Mesendoderm (in vitro differentiated cells): Measurements from ENCODE around the gene AMY2A. TPM values are rescaled to one million over a fixed set of nuclear protein-coding genes. Genes with fewer than 3 reads are reported as not detected.
"Not testable (repeated sequence)": the region's sequence is repeated elsewhere in the genome, so short reads cannot be mapped to it uniquely, and the experiment has no call there.

Source experiments
- DNase-seq: peaks from one replicate; pipeline ENCODE4 v3.0.0; 2013
- H2AK5ac ChIP-seq: 2 replicates; pipeline ENCODE4 v1.6.1; 2013; ENCODE audit warnings: low read length, inconsistent platforms
- H2BK120ac ChIP-seq: 2 replicates; pipeline ENCODE4 v1.6.1; 2013; ENCODE audit warnings: low read depth, mild to moderate bottlenecking, low read length, moderate library complexity, mixed read lengths
- H2BK15ac ChIP-seq: replicated peaks from 2 replicates; pipeline ENCODE4 v1.6.1; 2013; ENCODE audit warnings: low read depth, mild to moderate bottlenecking, moderate library complexity
- H2BK5ac ChIP-seq: 2 replicates; pipeline ENCODE4 v1.6.1; 2013; ENCODE audit warnings: low read length, inconsistent platforms
- H3K18ac ChIP-seq: 2 replicates; pipeline ENCODE4 v1.6.1; 2013; ENCODE audit warnings: mild to moderate bottlenecking, low read length, mixed read lengths
- H3K23ac ChIP-seq: one replicate; pipeline ENCODE4 v1.6.1; 2013; ENCODE audit warnings: low read length
- H3K27ac ChIP-seq: 2 replicates; pipeline ENCODE4 v1.5.1; 2013; ENCODE audit warnings: low read depth, mild to moderate bottlenecking, inconsistent platforms, low read length, moderate library complexity
- H3K27me3 ChIP-seq: 2 replicates; pipeline ENCODE4 v1.6.1; 2013; ENCODE audit warnings: low read length, control low read depth, mild to moderate bottlenecking, inconsistent platforms; ENCODE audit not compliant: insufficient read depth, poor library complexity
- H3K36me3 ChIP-seq: 2 replicates; pipeline ENCODE4 v1.6.1; 2013; ENCODE audit warnings: low read length, inconsistent platforms; ENCODE audit not compliant: control insufficient read depth, insufficient read depth
- H3K4ac ChIP-seq: one replicate; pipeline ENCODE4 v1.6.1; 2013; ENCODE audit warnings: low read depth, mild to moderate bottlenecking, low read length, moderate library complexity
- H3K4me1 ChIP-seq: 2 replicates; pipeline ENCODE4 v1.6.1; 2013; ENCODE audit warnings: low read depth, low read length, inconsistent platforms; ENCODE audit not compliant: control insufficient read depth
- H3K4me2 ChIP-seq: 2 replicates; pipeline ENCODE4 v1.6.1; 2013; ENCODE audit warnings: low read length
- H3K4me3 ChIP-seq: 2 replicates; pipeline ENCODE4 v1.5.1; 2013; ENCODE audit warnings: mild to moderate bottlenecking, low read length
- H3K56ac ChIP-seq: one replicate; pipeline ENCODE4 v1.6.1; 2013; ENCODE audit warnings: low read length
- H3K79me1 ChIP-seq: 2 replicates; pipeline ENCODE4 v1.6.1; 2013; ENCODE audit warnings: low read length, inconsistent platforms
- H3K79me2 ChIP-seq: 2 replicates; pipeline ENCODE4 v1.6.1; 2013; ENCODE audit warnings: mild to moderate bottlenecking, low read length; ENCODE audit not compliant: control insufficient read depth, insufficient read depth
- H3K9ac ChIP-seq: 2 replicates; pipeline ENCODE4 v1.6.1; 2013; ENCODE audit warnings: low read length, inconsistent platforms
- H4K5ac ChIP-seq: one replicate; pipeline ENCODE4 v1.6.1; 2013; ENCODE audit warnings: low read length
- H4K8ac ChIP-seq: one replicate; pipeline ENCODE4 v1.6.1; 2013; ENCODE audit warnings: low read depth, mild to moderate bottlenecking, control low read depth, low read length, moderate library complexity
- WGBS: extraction: QIAGEN DNeasy Blood & Tissue Kit; methylation state at CpG from one replicate; pipeline ENCODE4 v1.1.7; 2013; ENCODE audit warnings: low lambda C conversion rate, missing lambda C conversion rate; ENCODE audit not compliant: insufficient coverage; ENCODE audit errors: extremely low coverage; 5-methylcytosine and 5-hydroxymethylcytosine counted together
- polyA plus RNA-seq, 2 experiments: library from polyadenylated mRNA; stranded (reverse); fragments of 200-250 nt; gene quantifications; one replicate each; pipeline ENCODE4 v1.2.3, GENCODE V29; 2013

Gene AMY2A
- not detected for polyA plus RNA-seq (2013, experiment 1 of 2)
- polyA plus RNA-seq (2013, experiment 2 of 2): not detected

GRCh38 chr1:103616994-103617477, at the start of gene AMY2A:
Gene AMY2A (plus strand): TSS chr1:103617427. CDS start chr1:103617441, 14 bp downstream.
- not testable (repeated sequence) for H3K4ac ChIP-seq, H3K56ac ChIP-seq, H3K4me1 ChIP-seq, H3K27me3 ChIP-seq, H3K9ac ChIP-seq, H3K36me3 ChIP-seq, H3K23ac ChIP-seq, H4K5ac ChIP-seq, H4K8ac ChIP-seq, H2BK120ac ChIP-seq, H2BK5ac ChIP-seq, H3K4me3 ChIP-seq, H3K18ac ChIP-seq, H3K27ac ChIP-seq, H2AK5ac ChIP-seq, H2BK15ac ChIP-seq, H3K79me1 ChIP-seq, DNase-seq, H3K79me2 ChIP-seq, H3K4me2 ChIP-seq
- WGBS: no CpG with 5 or more reads among the region's 3 CpGs

GRCh38 chr1:103569493-103569892, 47.7 kb upstream of the AMY2A start:
- no peak overlapping the region for H3K4me3 ChIP-seq
- no CpG with 5 or more reads among the region's 7 CpGs for WGBS
- H3K23ac ChIP-seq: no peak overlapping the region
- H3K4ac ChIP-seq: no peak overlapping the region
- no peak for DNase-seq
- H3K18ac ChIP-seq: no peak overlapping the region
- H3K9ac ChIP-seq: no peak overlapping the region
- H2AK5ac ChIP-seq: no peak overlapping the region
- no peak overlapping the region for H3K27ac ChIP-seq
- H3K79me1 ChIP-seq: no peaks in the 10 kb centered on the region
- H3K56ac ChIP-seq: no peak overlapping the region
- H3K27me3 ChIP-seq: no peaks in the 10 kb centered on the region
- no peak overlapping the region for H4K5ac ChIP-seq
- H3K4me1 ChIP-seq: no peaks in the 10 kb centered on the region
- H3K36me3 ChIP-seq: no peaks in the 10 kb centered on the region
- no peak overlapping the region for H3K4me2 ChIP-seq
- no peak overlapping the region for H2BK15ac ChIP-seq
- no peak overlapping the region for H2BK120ac ChIP-seq
- H3K79me2 ChIP-seq: no peaks in the 10 kb centered on the region
- H4K8ac ChIP-seq: no peak overlapping the region
- H2BK5ac ChIP-seq: no peak overlapping the region

- not testable (repeated sequence) for H3K9ac ChIP-seq
Measured at GRCh38 chr1:103571289-103571688, 45.9 kb upstream of the AMY2A start, which contains the start of gene AMY2B. Gene AMY2B (plus strand): TSS chr1:103571589. CDS start chr1:103571603, 14 bp downstream.

GRCh38 chr1:103576065-103576464, 41.2 kb upstream of the AMY2A start:
- no peak overlapping the region for H3K4me2 ChIP-seq

More at GRCh38 chr1:103571289-103571688, 45.9 kb upstream of the AMY2A start, which contains the start of gene AMY2B:
- DNase-seq, H3K4me2 ChIP-seq, H3K79me1 ChIP-seq, H3K56ac ChIP-seq, H3K18ac ChIP-seq, H3K79me2 ChIP-seq, H3K4ac ChIP-seq, H4K8ac ChIP-seq, H2AK5ac ChIP-seq, H3K36me3 ChIP-seq, H2BK15ac ChIP-seq, H3K27ac ChIP-seq, H3K23ac ChIP-seq, H3K4me3 ChIP-seq, H3K27me3 ChIP-seq, H2BK5ac ChIP-seq, H2BK120ac ChIP-seq, H3K4me1 ChIP-seq, H4K5ac ChIP-seq: not testable (repeated sequence)
- WGBS: no CpG with 5 or more reads among the region's 2 CpGs

GRCh38 chr1:103576784-103577183, 40.4 kb upstream of the AMY2A start:
- H3K4me3 ChIP-seq, H4K8ac ChIP-seq, H3K9ac ChIP-seq, H3K56ac ChIP-seq, H3K36me3 ChIP-seq, DNase-seq, H4K5ac ChIP-seq, H3K23ac ChIP-seq, H2BK5ac ChIP-seq, H2BK120ac ChIP-seq, H3K79me2 ChIP-seq, H3K4me2 ChIP-seq, H3K18ac ChIP-seq, H3K79me1 ChIP-seq, H3K27ac ChIP-seq, H2BK15ac ChIP-seq, H2AK5ac ChIP-seq, H3K4me1 ChIP-seq, H3K4ac ChIP-seq, H3K27me3 ChIP-seq: not testable (repeated sequence)
- WGBS: no CpG with 5 or more reads among the region's 5 CpGs

More at GRCh38 chr1:103576065-103576464, 41.2 kb upstream of the AMY2A start:
- no peak overlapping the region for H2BK15ac ChIP-seq
- H3K23ac ChIP-seq: no peak overlapping the region
- H3K79me1 ChIP-seq: no peaks in the 10 kb centered on the region
- H2AK5ac ChIP-seq: no peak overlapping the region
- H3K79me2 ChIP-seq: no peaks in the 10 kb centered on the region
- H3K27me3 ChIP-seq: no peaks in the 10 kb centered on the region
- no peak overlapping the region for H2BK5ac ChIP-seq
- H4K5ac ChIP-seq: no peak overlapping the region
- no peak overlapping the region for H3K56ac ChIP-seq
- no peak overlapping the region for H3K9ac ChIP-seq
- H3K27ac ChIP-seq: no peak overlapping the region
- no peak overlapping the region for H3K4me3 ChIP-seq
- DNase-seq: no peak
- H3K4me1 ChIP-seq: no peaks in the 10 kb centered on the region
- H3K36me3 ChIP-seq: no peaks in the 10 kb centered on the region
- H3K18ac ChIP-seq: no peak overlapping the region
- no peak overlapping the region for H2BK120ac ChIP-seq
- H4K8ac ChIP-seq: no peak overlapping the region
- no peak overlapping the region for H3K4ac ChIP-seq

GRCh38 chr1:103582464-103582863, 34.8 kb upstream of the AMY2A start:
- Histone ChIP-seq H3K27me3 (no peaks in the 10 kb centered on the region), H3K23ac (no peak overlapping the region), H2BK5ac (no peak overlapping the region), H2BK15ac (no peak overlapping the region), H3K4me3 (no peak overlapping the region), H4K5ac (no peak overlapping the region), H3K27ac (no peak overlapping the region), H3K79me1 (no peaks in the 10 kb centered on the region), H2AK5ac (no peak overlapping the region), H3K9ac (no peak overlapping the region), H3K18ac (no peak overlapping the region), H3K56ac (no peak overlapping the region), H3K36me3 (no peaks in the 10 kb centered on the region), H2BK120ac (no peak overlapping the region), H3K4me1 (no peaks in the 10 kb centered on the region), H3K79me2 (no peaks in the 10 kb centered on the region), H3K4ac (no peak overlapping the region), H3K4me2 (no peak overlapping the region), H4K8ac (no peak overlapping the region)
- DNase-seq: no peak
- no CpG with 5 or more reads among the region's 1 CpG for WGBS
